Measurements from ENCODE around the gene C11orf98.
"Not testable (repeated sequence)": the region's sequence is repeated elsewhere in the genome, so short reads cannot be mapped to it uniquely, and the experiment has no call there.

C11orf98 gene

GRCh38 chr11:62680825-62681240 is 15.8 kb upstream of the C11orf98 start:
- no peak for DNase-seq

- DNase-seq = peak; percentile 82
These were observed 14.0 kb upstream of the C11orf98 start, which contains the start of gene UBXN1 for GRCh38 chr11:62678770-62679696. Gene UBXN1, minus strand, starts transcription at chr11:62679073. Its CDS starts 150 bp downstream, at chr11:62678923.

GRCh38 chr11:62678433-62678769 is 13.4 kb upstream of the C11orf98 start:
- no peak for DNase-seq

GRCh38 chr11:62677714-62678113 is 12.7 kb upstream of the C11orf98 start:
- no peak for DNase-seq

DNA sequence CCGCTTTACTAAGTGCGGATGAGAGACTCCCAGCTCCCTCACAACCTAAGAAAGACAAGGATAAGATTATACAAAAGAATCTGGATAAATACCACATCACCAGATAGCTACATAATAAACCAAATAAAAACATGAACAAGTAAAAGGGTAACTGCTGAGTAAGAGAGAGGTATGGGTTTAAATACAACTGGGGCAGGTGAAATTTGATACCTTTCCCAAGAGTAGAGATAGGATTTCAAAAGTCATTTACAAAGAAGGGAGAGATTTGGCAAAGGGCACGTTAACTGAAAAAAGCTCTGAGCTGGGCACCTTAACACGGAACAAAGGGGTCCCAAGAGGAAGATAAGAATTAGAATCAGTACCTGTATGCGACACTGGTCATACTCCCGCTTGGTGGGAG is 12.1 kb upstream of the C11orf98 start:
- DNase-seq = no peak

DNA sequence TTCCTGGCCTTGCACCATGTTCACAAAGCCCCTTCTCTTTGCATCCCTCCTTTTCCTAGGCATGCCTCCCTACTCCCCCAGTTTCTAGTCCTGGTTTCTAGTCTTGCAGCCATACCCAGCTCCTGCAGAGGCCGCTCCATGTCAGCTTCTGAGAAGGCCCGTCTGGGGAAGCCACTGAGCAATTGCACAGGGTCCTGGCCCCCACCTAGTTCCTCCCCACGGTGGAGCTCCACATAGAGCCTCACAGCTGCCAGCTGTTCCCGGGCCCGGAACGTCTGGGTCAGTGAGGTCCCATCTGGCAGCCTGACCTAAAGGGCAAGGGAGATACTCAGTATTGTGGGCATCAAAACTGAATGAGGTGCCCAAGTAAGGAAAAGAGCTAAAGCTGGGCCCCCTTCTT is 11.7 kb upstream of the C11orf98 start:
- no peak for DNase-seq

GRCh38 chr11:62675415-62675814 is 10.4 kb upstream of the C11orf98 start:
- not testable (repeated sequence) for DNase-seq

DNA sequence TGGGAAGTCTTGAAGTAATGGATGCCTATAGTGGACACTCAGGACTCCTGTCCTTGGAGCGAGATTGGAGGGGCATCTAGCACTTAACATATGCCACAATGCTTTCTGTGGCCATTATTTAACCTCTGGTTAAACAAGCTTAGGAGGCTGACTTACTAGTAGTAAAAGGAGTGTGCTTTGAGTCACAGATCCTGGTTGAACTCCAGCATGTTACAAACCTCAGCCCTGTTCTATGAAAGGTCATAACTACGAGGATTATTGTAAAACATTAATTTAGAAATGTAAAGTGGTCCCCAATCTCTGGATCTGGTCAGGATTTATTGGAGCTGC is 8.2 kb upstream of the C11orf98 start:
- no peak for DNase-seq

DNA sequence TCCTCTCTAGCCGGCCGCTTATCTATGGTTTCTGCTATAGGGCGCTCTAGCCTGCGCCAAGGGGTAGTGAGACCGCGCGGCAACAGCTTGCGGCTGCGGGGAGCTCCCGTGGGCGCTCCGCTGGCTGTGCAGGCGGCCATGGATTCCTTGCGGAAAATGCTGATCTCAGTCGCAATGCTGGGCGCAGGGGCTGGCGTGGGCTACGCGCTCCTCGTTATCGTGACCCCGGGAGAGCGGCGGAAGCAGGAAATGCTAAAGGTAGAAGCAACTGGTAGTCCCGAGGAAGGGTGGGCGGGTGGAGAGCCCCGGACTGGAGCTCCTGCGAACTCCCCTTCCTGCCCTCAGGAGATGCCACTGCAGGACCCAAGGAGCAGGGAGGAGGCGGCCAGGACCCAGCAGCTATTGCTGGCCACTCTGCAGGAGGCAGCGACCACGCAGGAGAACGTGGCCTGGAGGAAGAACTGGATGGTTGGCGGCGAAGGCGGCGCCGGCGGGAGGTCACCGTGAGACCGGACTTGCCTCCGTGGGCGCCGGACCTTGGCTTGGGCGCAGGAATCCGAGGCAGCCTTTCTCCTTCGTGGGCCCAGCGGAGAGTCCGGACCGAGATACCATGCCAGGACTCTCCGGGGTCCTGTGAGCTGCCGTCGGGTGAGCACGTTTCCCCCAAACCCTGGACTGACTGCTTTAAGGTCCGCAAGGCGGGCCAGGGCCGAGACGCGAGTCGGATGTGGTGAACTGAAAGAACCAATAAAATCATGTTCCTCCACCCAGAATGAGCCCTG is 6.8 kb upstream of the C11orf98 start, which contains the start of the genes LBHD1 and UQCC3:
LBHD1 (minus strand) TSS at position 660 of the 782 bp plus-strand sequence. CDS start 2,236 bp downstream, outside the sequence.
UQCC3 (plus strand) TSS at position 66 of the 782 bp plus-strand sequence; CDS start at position 139, 73 bp downstream.
- peak; percentile 71 for DNase-seq

- DNase-seq = no peak
These were observed 6.2 kb upstream of the C11orf98 start for GRCh38 chr11:62671236-62671607.

GRCh38 chr11:62669420-62670161 is 4.6 kb upstream of the C11orf98 start:
- no peak for DNase-seq

- DNase-seq = no peak
These were observed 2.5 kb upstream of the C11orf98 start for GRCh38 chr11:62667460-62667859.

DNA sequence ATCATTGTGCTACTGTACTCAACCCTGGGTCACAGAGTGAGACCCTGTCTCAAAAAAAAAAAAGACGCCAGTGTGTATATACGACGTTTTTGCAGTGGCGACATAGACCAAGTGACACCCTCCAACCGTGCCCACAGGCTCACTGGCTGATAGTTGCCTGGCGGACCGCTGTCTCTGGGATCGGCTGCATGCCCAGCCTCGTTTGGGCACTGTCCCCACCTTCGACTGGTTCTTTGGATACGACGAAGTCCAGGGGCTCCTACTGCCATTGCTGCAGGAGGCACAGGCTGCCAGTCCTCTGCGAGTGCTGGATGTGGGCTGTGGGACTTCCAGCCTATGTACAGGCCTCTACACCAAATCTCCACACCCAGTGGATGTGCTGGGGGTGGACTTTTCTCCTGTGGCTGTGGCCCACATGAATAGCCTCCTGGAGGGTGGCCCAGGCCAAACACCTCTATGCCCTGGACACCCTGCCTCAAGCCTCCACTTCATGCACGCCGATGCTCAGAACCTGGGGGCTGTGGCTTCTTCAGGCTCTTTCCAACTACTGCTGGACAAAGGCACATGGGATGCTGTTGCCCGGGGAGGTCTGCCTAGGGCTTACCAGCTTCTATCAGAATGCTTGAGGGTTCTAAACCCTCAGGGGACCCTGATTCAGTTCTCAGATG is 1.4 kb upstream of the C11orf98 start:
- no peak for DNase-seq

- peak; percentile 81 for DNase-seq
These were observed 719 bp upstream of the C11orf98 start for GRCh38 chr11:62665599-62666258.

DNA sequence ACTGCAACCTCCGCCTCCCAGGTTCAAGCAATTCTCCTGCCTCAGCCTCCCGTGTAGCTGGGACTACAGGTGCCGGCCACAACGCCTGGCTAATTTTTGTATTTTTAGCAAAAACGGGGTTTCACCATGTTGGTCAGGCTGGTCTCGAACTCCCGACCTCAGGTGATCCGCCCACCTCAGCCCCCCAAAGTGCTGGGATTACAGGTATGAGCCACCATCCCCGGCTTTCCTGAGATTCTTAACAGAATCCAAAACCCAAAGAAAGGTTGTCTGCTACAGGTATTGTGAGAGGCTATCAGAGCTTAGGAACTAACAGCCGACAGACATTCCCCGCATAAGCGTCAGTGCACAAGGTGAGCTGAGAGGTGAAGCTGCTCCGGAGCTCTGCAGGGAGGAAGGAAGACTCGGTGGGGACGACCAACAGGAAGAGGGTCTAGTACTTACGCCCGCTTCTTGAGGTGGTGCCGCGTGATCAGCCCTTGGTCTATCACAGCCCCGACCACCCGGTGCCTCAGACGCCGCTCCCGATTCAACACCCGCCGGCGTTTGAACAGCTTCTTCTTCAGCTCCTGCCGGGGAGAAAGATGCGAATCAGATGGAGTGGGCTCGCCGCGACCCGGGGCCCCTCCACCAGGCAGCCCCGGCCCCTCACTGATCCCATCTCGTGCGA is 470 bp downstream of the C11orf98 start:
- peak; percentile 53 for DNase-seq

DNA sequence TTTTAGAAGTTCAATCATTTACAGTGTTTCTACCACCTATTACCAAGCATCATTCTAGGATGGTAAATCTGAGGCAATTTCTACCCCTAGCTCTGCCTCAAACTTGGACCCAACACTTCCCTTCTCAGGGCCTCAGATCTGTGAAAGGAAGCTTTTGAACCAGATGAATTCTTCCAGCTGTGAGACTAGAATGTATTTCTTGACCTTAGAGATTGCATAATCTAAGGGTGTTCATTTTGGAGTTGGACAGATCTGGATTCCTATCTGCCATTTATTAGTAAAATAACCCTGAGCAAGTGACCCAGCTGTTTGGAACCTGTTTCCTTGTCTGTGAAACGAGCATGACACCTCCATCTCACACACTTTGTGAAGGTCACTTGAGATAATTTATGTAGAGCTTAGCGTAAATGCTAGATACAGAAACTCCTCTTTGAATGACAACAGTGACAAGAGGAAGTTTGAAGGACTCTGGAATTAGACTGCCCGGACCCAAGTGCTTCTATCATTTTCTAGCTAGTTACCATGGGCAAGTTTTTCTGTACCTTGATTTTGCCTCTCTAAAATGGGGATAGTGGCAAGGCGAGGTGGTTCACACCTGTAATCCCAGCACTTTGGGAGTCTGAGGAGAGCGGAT is 8.1 kb downstream of the C11orf98 start:
- no peak for DNase-seq

DNA sequence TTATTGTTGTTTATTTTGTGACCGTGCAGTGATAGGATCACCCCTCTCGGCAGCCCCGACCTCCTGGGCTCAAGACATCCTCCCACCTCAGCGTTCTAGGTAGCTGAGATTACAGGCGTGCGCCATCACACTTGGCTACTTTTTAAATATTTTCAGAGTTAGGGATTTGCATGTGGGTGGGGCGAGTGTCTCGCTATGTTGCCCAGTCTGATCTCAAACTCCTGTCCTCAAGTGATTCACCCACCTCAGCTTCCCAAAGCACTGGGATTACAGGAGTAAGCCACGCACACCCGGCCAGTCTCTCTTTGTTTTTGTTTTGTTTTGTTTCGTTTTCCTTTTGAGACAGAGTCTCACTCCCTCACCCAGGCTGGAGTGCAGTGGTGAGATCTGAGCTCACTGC is 10.7 kb downstream of the C11orf98 start:
- DNase-seq = no peak

GRCh38 chr11:62652161-62653006 is 12.6 kb downstream of the C11orf98 start:
- no peak for DNase-seq

- DNase-seq = not testable (repeated sequence)
These were observed 14.7 kb downstream of the C11orf98 start for GRCh38 chr11:62650283-62650682.

DNA sequence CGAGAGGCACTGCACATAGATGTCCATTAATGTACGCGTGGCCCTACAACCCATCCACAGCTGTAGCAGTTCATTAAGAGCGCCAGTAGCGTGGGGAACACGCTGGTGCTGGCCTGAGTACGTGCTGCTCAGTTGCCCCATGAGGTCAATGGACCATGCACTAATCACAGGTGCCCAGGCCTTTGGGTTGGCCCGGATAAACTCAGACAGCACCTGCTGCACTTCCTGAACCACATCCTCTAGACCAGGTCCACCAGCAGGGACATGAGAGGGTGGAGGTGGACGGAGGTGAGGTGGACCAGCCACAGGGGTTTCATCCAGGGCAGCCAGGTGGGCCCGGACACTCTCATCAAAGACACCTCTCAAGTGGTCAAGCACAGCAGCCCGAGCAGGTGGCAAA is 15.5 kb downstream of the C11orf98 start:
- DNase-seq = no peak
